Measurements from ENCODE around the gene ZRANB1. TPM values are rescaled to one million over a fixed set of nuclear protein-coding genes. Genes with fewer than 3 reads are reported as not detected.
A peak's percentile ranks its signal among the peaks of the same experiment; 100 is the strongest.

ZRANB1 gene
- total and polyA plus RNA-seq, 8 donors = 4.3 to 12.2 (median 7.7) TPM

DNA sequence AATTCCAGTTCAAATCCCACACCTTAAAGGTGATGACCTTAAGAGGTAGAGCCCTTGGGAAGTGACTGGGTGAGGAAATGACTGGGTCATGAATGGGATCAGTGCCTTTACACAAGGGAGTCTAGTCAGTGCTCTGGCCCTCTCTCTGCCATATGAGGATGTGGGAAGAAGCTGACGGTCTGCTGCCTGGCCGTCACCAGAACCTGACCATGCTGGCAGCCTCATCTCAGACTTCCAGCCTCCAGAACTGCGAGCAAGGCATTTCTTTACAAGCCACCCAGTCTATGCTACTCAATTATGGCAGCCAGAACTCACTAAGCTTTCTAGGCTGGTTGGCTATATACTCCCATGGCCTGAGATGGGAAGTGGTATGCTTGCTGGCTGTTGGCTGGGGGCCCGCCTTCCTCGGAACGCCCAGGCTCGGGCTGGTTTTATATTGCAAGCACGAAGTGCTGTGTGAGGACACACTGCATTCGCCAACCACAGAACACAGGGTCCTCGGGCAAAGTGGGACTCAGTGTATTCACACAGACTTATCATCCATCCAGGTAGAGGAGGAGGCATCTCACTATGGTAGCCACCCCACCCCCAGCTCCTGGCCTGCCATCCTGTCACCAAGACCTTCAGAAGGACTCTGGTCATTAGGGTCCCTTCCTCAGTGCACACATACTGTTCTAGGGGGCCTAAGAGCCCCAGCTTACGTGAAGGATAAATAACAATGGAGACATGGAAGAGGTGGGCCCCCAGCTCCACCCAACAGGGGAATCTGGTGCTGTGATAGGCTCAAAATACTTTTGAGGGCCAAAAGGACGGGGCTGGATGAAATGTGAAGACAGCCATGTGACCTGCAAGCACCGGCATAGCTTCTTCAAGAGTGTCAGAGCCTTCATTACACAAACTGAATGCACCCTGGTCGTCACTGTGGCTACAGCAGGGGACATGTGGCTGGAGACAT is 49.0 kb downstream of the ZRANB1 start:
- Histone ChIP-seq H3K27me3 (no peaks in the 10 kb centered on the region), H3K27ac (no peak overlapping the region), H3K4me3 (no peak overlapping the region), H3K4me1 (no peaks in the 10 kb centered on the region), H3K9me3 (no peaks in the 10 kb centered on the region), H3K36me3 (peaks cover 8 to 78% (median 25%) of the 10 kb centered on the region in 3 donors)
- no peak for ATAC-seq
- no peak for TF ChIP-seq CTCF (IDR thresholded peaks at IDR 0.05)
- FAIRE-seq = no peak
- peak in 1 of 6 donors; percentile 14 for DNase-seq
- WGBS, 2 donors = 85 to 86% methylated on average over 14 of the region's 14 CpGs
- intact Hi-C loops (cut with DNase I) = no loop called here

DNA sequence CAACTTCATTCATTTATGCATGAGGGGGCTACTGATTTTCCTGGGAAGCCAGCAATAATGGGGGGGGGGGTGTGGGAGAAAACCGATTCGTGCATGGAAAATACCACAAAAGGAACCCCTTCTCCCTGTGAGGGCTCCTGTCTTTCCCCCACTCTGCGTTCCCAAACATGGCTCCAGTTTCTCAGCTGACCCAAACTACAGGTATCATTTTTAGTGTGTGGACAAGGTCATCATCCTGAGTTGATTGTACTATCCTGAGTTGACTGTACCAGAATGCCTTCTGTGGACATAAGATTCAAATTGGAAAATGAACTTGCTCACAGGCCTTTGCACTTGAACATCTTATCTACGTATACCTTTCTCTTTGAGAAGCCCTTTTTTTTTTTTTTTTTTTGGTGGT is 49.9 kb downstream of the ZRANB1 start:
- DNase-seq = no peak
- no peak for ATAC-seq
- Histone ChIP-seq H3K36me3 (peaks cover 8 to 81% (median 25%) of the 10 kb centered on the region in 3 donors), H3K4me1 (no peaks in the 10 kb centered on the region), H3K27me3 (no peaks in the 10 kb centered on the region), H3K9me3 (no peaks in the 10 kb centered on the region), H3K27ac (no peak overlapping the region), H3K4me3 (no peak overlapping the region)
- no peak for FAIRE-seq
- no peak for TF ChIP-seq CTCF (IDR thresholded peaks at IDR 0.05)
- intact Hi-C loops (cut with DNase I) = no loop called here
- WGBS, 2 donors = 92 to 93% methylated on average over 4 of the region's 4 CpGs

GRCh38 chr10:124992462-124993344 is 50.8 kb downstream of the ZRANB1 start:
- Histone ChIP-seq H3K27ac (no peak overlapping the region), H3K4me3 (no peak overlapping the region), H3K9me3 (no peaks in the 10 kb centered on the region), H3K4me1 (no peaks in the 10 kb centered on the region), H3K27me3 (no peaks in the 10 kb centered on the region), H3K36me3 (peaks cover 8 to 81% (median 25%) of the 10 kb centered on the region in 3 donors)
- FAIRE-seq = no peak
- DNase-seq = peak in 4 of 6 donors; percentile 62 to 82 (median 66)
- intact Hi-C loops (cut with DNase I) = no loop called here
- peak; percentile 68 to 86 (median 84) for ATAC-seq
- TF ChIP-seq CTCF (IDR thresholded peaks at IDR 0.05) = peak; percentile 35 to 64 (median 50)
- 64 to 66% methylated on average over 20 of the region's 20 CpGs for WGBS, 2 donors

DNA sequence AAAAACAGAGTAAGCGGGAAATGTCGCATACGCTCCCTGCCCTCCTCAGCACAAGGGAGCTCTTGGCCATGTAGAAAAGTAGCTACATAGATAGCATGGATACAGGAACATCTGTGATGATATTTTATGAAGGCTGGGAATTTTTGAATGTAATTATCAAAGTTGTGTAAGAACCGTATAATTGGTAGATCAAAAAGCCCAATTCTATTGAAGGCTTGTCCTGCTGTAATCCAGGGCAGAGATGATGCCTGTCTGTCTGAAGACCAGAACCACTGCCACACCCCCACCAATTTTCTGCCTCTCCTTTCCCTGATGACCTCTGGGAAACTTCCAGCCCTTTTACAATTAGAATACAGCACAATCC is 51.4 kb downstream of the ZRANB1 start:
- WGBS, 2 donors = 94 to 100% methylated on average over 4 of the region's 4 CpGs
- no peaks in the 10 kb centered on the region for H3K4me1 ChIP-seq
- H3K27ac ChIP-seq = no peak overlapping the region
- TF ChIP-seq CTCF (IDR thresholded peaks at IDR 0.05) = no peak
- H3K36me3 ChIP-seq = peaks cover 8 to 81% (median 25%) of the 10 kb centered on the region in 3 donors
- H3K27me3 ChIP-seq = no peaks in the 10 kb centered on the region
- no peaks in the 10 kb centered on the region for H3K9me3 ChIP-seq
- intact Hi-C loops (cut with DNase I) = no loop called here
- no peak overlapping the region for H3K4me3 ChIP-seq
- no peak for DNase-seq
- FAIRE-seq = no peak
- no peak for ATAC-seq

Data from pancreas (tissue), 10 donors.